T47D (cell line): ENCODE measurements around the gene LRBA.
"Not testable (repeated sequence)": the region's sequence is repeated elsewhere in the genome, so short reads cannot be mapped to it uniquely, and the experiment has no call there.

ENCODE experiments used
- DNase-seq, 2 experiments: peaks; one replicate each; pipeline versions ENCODE4 v3.0.0 to v3.0.0-alpha.2; 2011 to 2012; ENCODE audit warnings: low read depth in 1 of 2, low spot score in 1 of 2
- JUND ChIP-seq: IDR thresholded peaks from 2 replicates; pipeline ENCODE4 v1.6.1; 2012; ENCODE audit warnings: low read depth
- in situ Hi-C: cut with HindIII; loops from 2 replicates; pipeline ENCODE4 v1.10.0; 2016; ENCODE audit warnings: low sequenced_read_pairs, low pct_unique_long_range_greater_than_20kb

Gene LRBA

GRCh38 chr4:150562250-150562649, 452.8 kb downstream of the LRBA start:
- in situ Hi-C loops: no loop called here
- TF ChIP-seq JUND: no peak
- DNase-seq: no peak

DNA sequence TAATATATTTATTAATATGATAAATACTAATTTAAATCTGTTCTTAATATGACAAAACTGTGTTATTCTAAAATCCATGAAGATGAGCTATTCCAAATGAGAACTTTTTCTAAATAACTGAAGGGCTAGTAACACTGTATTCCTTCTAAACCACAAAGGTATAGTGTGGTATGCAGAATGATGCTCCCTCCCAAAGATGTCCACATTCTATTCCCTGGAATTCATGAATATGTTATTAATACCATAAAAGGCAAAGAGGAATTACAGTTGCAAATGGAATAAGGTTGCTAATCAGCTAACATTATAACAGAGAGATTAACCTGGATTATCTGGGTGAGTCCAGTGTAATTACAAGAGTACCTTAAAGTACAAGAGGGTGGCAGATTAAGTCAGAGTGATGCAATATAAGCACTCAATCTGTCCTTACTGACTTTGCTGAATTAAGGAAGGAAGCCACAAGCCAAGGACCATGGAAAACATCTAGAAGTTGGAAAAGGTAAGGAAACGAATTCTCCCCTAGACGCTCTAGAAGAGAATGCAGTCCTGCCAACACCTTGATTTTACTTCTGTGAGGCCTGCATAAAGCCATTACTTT, 453.8 kb downstream of the LRBA start:
- in situ Hi-C loops: no loop called here
- TF ChIP-seq JUND: no peak
- DNase-seq: no peak

- DNase-seq, in situ Hi-C loops: not testable (repeated sequence)
These were observed 457.3 kb downstream of the LRBA start for GRCh38 chr4:150557811-150558210.

DNA sequence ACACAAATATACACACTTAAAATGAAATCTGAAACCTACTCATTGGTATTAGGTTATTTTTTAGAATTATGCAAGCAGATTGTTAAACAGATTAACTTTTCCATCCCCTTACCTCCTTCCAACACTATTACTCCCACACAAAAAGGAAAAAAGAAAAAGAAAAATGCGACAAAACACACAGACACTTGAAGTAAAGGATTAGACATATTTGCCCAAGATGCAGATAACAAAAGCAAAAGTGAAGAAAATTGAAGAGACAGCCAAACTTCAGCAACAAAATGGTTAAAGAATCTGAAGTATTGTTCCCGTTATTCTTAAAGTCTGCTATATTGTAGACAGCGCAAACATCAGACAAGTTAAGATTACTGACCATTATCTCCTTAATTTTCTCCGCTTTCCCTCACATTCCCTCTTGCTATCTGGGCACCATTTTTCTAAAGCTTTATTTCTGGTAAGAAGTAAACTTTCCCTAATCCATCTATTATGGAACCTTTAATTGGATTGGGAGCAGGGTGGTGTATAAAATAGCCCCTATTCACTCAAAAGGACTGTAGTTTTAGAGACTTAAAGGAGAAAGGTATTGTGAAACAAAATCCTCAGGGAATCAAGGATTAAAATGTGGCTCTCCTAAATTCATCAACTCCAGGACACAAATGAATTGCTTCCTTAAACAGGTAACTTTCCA, 467.8 kb downstream of the LRBA start:
- TF ChIP-seq JUND: no peak
- in situ Hi-C loops: no loop called here
- no peak for DNase-seq

DNA sequence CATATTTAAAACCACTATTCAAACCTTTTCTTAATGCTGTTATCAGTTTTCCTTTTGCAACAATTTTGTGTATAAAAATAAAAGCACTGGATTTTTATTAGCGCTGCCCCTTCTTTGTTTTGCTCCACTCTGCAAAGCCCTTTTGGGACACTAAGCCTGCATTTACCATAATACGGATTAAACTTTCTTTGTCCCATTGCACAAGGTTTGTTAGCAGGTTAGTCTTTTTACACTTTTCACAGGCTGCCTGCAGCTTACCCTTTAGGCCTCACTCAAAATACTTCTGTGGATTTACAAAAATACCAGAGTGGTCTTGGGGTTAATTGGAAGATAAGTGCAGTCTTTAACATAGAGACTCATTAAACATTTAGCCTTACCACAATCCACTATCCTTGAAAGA, 468.8 kb downstream of the LRBA start:
- TF ChIP-seq JUND: no peak
- in situ Hi-C loops: no loop called here

GRCh38 chr4:150543042-150543441, 472.0 kb downstream of the LRBA start:
- in situ Hi-C loops: no loop called here
- DNase-seq: no peak

More for the DNA sequence above, 468.8 kb downstream of the LRBA start:
- DNase-seq: no peak

DNA sequence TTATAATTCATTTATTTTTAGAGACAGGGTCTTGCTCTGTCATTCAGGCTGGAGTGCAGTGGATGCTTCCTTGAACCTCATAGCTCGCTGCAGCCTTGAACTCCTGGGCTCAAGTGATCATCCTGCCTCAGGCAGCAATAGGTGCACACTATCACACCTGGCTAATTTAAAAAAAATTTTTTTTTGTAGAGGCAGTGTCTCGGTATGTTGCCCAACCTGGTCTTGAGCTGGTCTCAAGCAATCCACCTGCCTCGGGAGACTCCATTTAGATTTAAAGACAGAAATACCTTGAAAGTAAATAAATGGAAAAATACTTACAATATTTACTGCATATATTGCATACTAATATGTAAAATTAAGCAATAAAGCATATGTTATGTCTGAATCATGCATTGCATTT, 473.4 kb downstream of the LRBA start:
- in situ Hi-C loops: no loop called here
- TF ChIP-seq JUND: no peak
- DNase-seq: no peak

More at GRCh38 chr4:150543042-150543441, 472.0 kb downstream of the LRBA start:
- TF ChIP-seq JUND: no peak

GRCh38 chr4:150540959-150541360, 474.1 kb downstream of the LRBA start:
- in situ Hi-C loops: no loop called here
- TF ChIP-seq JUND: no peak
- no peak for DNase-seq

DNA sequence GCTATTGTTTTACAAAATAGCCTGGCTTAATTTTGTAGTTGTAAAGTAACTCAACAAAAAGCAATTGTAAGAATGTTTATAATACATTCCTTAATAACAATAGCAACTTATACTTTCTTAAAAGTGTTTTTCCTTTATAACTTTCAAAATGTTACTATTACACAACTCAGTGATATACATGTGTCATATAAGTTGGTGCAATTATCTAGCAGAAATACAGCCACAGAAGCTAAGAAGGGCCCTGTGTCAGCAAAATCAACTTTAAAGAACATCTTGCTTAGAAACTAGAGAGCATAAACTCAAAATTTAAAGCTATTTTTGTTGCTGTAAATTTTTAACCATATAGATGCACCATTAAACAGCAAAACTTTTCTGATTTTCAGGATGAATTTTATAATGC, 474.5 kb downstream of the LRBA start:
- in situ Hi-C loops: no loop called here
- no peak for DNase-seq
- no peak for TF ChIP-seq JUND

DNA sequence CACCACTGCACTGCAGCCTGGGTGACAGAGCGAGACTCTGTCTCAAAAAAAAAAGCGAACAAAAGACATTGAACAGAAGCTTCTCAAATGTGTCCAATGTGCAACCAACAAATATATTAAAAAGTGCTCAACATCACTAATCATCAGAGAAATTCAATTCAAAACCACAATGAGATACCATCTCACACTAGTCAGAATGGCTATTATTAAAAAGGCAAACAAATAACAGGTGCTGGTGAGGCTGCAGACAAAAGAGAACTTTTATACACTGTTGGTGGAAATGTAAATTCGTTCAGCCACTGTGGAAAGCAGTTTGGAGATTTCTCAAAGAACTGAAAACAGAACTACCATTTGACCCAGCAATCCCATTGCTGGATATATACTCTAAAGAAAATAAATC, 477.2 kb downstream of the LRBA start:
- in situ Hi-C loops, DNase-seq: not testable (repeated sequence)

- in situ Hi-C loops: no loop called here
- no peak for DNase-seq
- TF ChIP-seq JUND: no peak
These were observed 480.3 kb downstream of the LRBA start for GRCh38 chr4:150534818-150535217.

DNA sequence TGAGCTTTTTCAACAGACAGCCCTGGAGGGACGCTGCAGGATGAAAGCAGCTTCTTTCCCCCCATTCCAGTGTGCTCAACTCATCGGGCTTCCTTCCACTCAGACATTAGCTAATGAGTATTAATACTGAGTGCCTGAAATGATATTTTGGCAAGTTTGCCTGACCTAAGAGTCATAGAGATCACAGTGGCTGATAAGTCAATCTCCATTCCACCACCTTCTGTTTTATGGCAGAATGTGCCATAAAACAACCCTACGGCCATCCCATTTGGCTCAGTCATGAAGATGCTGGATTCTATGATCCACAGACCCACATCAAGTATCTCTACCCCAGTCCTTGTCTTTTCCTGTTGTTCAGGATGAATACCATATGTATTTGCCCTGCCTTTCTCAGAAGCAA, 481.4 kb downstream of the LRBA start:
- TF ChIP-seq JUND: no peak
- in situ Hi-C loops: no loop called here
- DNase-seq: no peak

DNA sequence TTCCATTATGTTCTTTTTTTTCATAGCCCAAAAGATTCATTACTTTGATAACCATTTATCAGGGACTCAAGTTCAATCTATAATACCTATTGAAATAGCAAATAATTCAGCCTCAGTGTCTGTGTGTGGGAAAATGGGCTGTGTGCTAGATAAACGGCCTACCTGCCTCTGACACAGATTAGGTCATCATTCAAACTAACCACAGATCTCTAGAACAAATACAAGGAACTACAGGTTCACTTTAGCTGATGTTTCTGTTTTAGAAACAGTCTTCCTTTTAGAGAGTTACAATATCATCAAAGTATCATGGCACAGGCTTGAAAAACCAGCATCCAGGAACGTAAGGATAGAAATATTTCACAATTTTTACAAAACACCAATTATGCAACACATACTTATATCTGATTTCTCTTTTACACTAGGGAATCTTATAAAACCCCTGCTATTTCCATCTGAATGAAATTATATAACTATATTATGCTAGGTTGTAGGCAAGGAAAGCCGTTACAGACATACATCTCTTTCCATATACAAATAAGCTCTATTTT, 489.7 kb downstream of the LRBA start:
- TF ChIP-seq JUND: no peak
- in situ Hi-C loops: no loop called here
- no peak for DNase-seq
